ENCODE data around the gene RSU1.

GRCh38 chr10:16681521-16681920, 135.7 kb downstream of the RSU1 start:
- TF ChIP-seq EZH2 (IDR thresholded peaks at IDR 0.05; ENCODE audit: insufficient read depth, low read length), result no peak
- no peak for TF ChIP-seq CTCF (IDR thresholded peaks at IDR 0.05; ENCODE audit: insufficient read depth, low read depth, low read length)

All from astrocyte (in vitro differentiated cells and primary cell).